Gastrocnemius medialis (tissue), 4 donors: ENCODE data around the gene NDUFA13.

Experiments used
- POLR2A ChIP-seq, 2 donors: fragments of 450-650 bp; IDR thresholded peaks; one replicate each; pipeline ENCODE4 v1.6.1; 2017; ENCODE audit warnings: antibody characterized with exemption in 2 of 2, mild to moderate bottlenecking in 2 of 2, moderate library complexity in 2 of 2
- TF ChIP-seq, protein P1 (sequence below), 5 experiments: fragments of 450-650 bp in 3 of 5; fragments of 200-600 bp in 2 of 5; sonication (generic) in 2 of 5; IDR thresholded peaks in 4 of 5; conservative IDR thresholded peaks in 1 of 5; 1 replicate in 4 of 5; 2 replicates in 1 of 5; pipeline ENCODE4 v1.5.1; 2016 to 2019; ENCODE audit warnings: antibody characterized with exemption in 5 of 5, mild to moderate bottlenecking in 3 of 5, moderate library complexity in 3 of 5

- no peak for TF ChIP-seq POLR2A (IDR thresholded peaks at IDR 0.05)
- TF ChIP-seq, protein P1, sequence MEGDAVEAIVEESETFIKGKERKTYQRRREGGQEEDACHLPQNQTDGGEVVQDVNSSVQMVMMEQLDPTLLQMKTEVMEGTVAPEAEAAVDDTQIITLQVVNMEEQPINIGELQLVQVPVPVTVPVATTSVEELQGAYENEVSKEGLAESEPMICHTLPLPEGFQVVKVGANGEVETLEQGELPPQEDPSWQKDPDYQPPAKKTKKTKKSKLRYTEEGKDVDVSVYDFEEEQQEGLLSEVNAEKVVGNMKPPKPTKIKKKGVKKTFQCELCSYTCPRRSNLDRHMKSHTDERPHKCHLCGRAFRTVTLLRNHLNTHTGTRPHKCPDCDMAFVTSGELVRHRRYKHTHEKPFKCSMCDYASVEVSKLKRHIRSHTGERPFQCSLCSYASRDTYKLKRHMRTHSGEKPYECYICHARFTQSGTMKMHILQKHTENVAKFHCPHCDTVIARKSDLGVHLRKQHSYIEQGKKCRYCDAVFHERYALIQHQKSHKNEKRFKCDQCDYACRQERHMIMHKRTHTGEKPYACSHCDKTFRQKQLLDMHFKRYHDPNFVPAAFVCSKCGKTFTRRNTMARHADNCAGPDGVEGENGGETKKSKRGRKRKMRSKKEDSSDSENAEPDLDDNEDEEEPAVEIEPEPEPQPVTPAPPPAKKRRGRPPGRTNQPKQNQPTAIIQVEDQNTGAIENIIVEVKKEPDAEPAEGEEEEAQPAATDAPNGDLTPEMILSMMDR (IDR thresholded peaks at IDR 0.05 in 4 of 5, conservative IDR thresholded peaks at IDR 0.05 in 1 of 5): no peak
These were observed 964 bp upstream of the NDUFA13 start, which contains the start of gene TSSK6 for GRCh38 chr19:19514881-19515641.
